Endothelial cell of umbilical vein (primary cell): ENCODE measurements around the gene FGF10. TPM values are rescaled to one million over a fixed set of nuclear protein-coding genes. Genes with fewer than 3 reads are reported as not detected.

Experiments used
- BruUV-seq: library from RNA; stranded (reverse); fragments of 400-500 nt; replicated peaks from 2 replicates; lab custom pipeline; 2021; lab: Mats Ljungman, UMichigan
- CTCF ChIA-PET: fragments of 300-600, 350-600 bp; sonication (Branson Sonifier 250); formaldehyde crosslinking; loops from one replicate; lab custom pipeline; 2021; ENCODE audit warnings: antibody characterized with exemption, inconsistent platforms; lab: Charles Lee
- POLR2A ChIA-PET: fragments of 300-600, 350-600 bp; sonication (Branson Sonifier 250); formaldehyde crosslinking; loops from one replicate; lab custom pipeline; 2021; ENCODE audit warnings: antibody characterized with exemption, inconsistent platforms; lab: Charles Lee
- DNase-seq: peaks from one replicate; pipeline ENCODE4 v3.0.0-alpha.2; 2011; ENCODE audit warnings: low read depth, low spot score
- FAIRE-seq: peaks from 2 replicates; lab custom pipeline; 2011; peaks lifted over from hg19 to GRCh38; lab: Jason Lieb, UNC
- H2AFZ ChIP-seq: 2 replicates; pipeline ENCODE4 v1.6.0; 2012; ENCODE audit warnings: low read depth, low read length, control low read depth, inconsistent platforms
- H3K27ac ChIP-seq: 2 replicates; pipeline ENCODE4 v1.5.1; 2011; ENCODE audit warnings: low read depth, mild to moderate bottlenecking, control low read depth, low read length, moderate library complexity; ENCODE audit not compliant: insufficient read depth
- H3K27me3 ChIP-seq, 2 experiments: 2 replicates each; pipeline versions ENCODE4 v1.6.0 to v1.6.1; 2011; ENCODE audit warnings: low read length in 2 of 2, mixed read lengths in 1 of 2; ENCODE audit not compliant: control insufficient read depth in 2 of 2, insufficient read depth in 2 of 2
- H3K36me3 ChIP-seq, 2 experiments: 2 replicates in 1 of 2; 3 replicates in 1 of 2; pipeline ENCODE4 v1.5.1; 2011; ENCODE audit warnings: low read length in 2 of 2, mild to moderate bottlenecking in 1 of 2, moderate library complexity in 1 of 2; ENCODE audit not compliant: control insufficient read depth in 2 of 2, insufficient read depth in 2 of 2; ENCODE audit errors: extremely low read depth in 1 of 2
- H3K4me1 ChIP-seq: 3 replicates; pipeline ENCODE4 v1.5.1; 2011; ENCODE audit warnings: mild to moderate bottlenecking, low read length; ENCODE audit not compliant: control insufficient read depth, insufficient read depth; ENCODE audit errors: extremely low read depth
- H3K4me2 ChIP-seq: 2 replicates; pipeline ENCODE4 v1.6.1; 2011; ENCODE audit warnings: low read length, control low read depth, mixed read lengths; ENCODE audit not compliant: insufficient read depth
- H3K4me3 ChIP-seq, 3 experiments: fragments of 200-600 bp in 1 of 3; sonication (generic), shearing (Covaris generic) in 1 of 3; replicated peaks in 1 of 3; 2 replicates each; pipeline ENCODE4 v1.5.1; 2011 to 2016; ENCODE audit warnings: control low read depth in 3 of 3, low read length in 3 of 3, mild to moderate bottlenecking in 2 of 3, inconsistent platforms in 1 of 3, low read depth in 1 of 3, moderate library complexity in 1 of 3; ENCODE audit not compliant: insufficient read depth in 1 of 3
- H3K79me2 ChIP-seq: 2 replicates; pipeline ENCODE4 v1.6.0; 2012; ENCODE audit warnings: low read length, inconsistent platforms; ENCODE audit not compliant: control insufficient read depth, insufficient read depth
- H3K9ac ChIP-seq: replicated peaks from 2 replicates; pipeline ENCODE3; 2011; ENCODE audit warnings: low read length, control low read depth; ENCODE audit not compliant: insufficient read depth; ENCODE audit errors: extremely low read depth
- H3K9me1 ChIP-seq: replicated peaks from 3 replicates; pipeline ENCODE4 v1.6.0; 2011; ENCODE audit warnings: mild to moderate bottlenecking, low read length; ENCODE audit not compliant: control insufficient read depth, insufficient read depth; ENCODE audit errors: extremely low read depth
- H3K9me3 ChIP-seq: replicated peaks from 2 replicates; pipeline ENCODE4 v1.5.1; 2012; ENCODE audit warnings: low read length, inconsistent platforms; ENCODE audit not compliant: control insufficient read depth, insufficient read depth
- H4K20me1 ChIP-seq: replicated peaks from 2 replicates; pipeline ENCODE3; 2011; ENCODE audit warnings: mild to moderate bottlenecking, low read length; ENCODE audit not compliant: control insufficient read depth, insufficient read depth; ENCODE audit errors: extremely low read depth
- CTCF ChIP-seq, 2 donors: IDR thresholded peaks; 1 replicate in 1 of 2; 2 replicates in 1 of 2; pipeline ENCODE4 v1.5.1; 2011; ENCODE audit warnings: low read length in 2 of 2, mild to moderate bottlenecking in 2 of 2, moderate library complexity in 2 of 2, control low read depth in 1 of 2, inconsistent platforms in 1 of 2, low read depth in 1 of 2; ENCODE audit not compliant: insufficient read depth in 1 of 2; ENCODE audit errors: extremely low read depth in 1 of 2
- EZH2 ChIP-seq: IDR thresholded peaks from 2 replicates; pipeline ENCODE4 v1.6.1; 2012; ENCODE audit warnings: borderline replicate concordance, low read depth, mild to moderate bottlenecking, moderate library complexity, low read length, inconsistent platforms; ENCODE audit not compliant: severe bottlenecking
- FOS ChIP-seq: IDR thresholded peaks from 2 replicates; pipeline ENCODE4 v1.6.1; 2011; ENCODE audit warnings: mild to moderate bottlenecking, low read length, moderate library complexity, borderline replicate concordance; ENCODE audit not compliant: insufficient read depth
- GATA2 ChIP-seq: IDR thresholded peaks from 2 replicates; pipeline ENCODE4 v1.7.0; 2011; ENCODE audit warnings: low read depth, mild to moderate bottlenecking, moderate library complexity, mixed read lengths, low read length; ENCODE audit not compliant: insufficient read length, insufficient read depth
- JUN ChIP-seq: IDR thresholded peaks from 2 replicates; pipeline ENCODE4 v1.6.1; 2011; ENCODE audit warnings: borderline replicate concordance, low read depth; ENCODE audit not compliant: insufficient read length, insufficient read depth
- MAX ChIP-seq: IDR thresholded peaks from 2 replicates; pipeline ENCODE4 v1.6.1; 2011; ENCODE audit not compliant: insufficient read depth, insufficient read length
- MYC ChIP-seq: IDR thresholded peaks from one replicate; pipeline ENCODE4 v1.6.1; 2011; ENCODE audit warnings: mild to moderate bottlenecking, low read depth, low read length
- POLR2A ChIP-seq: IDR thresholded peaks from 2 replicates; pipeline ENCODE4 v1.6.1; 2012; ENCODE audit warnings: low read depth, mild to moderate bottlenecking, control low read depth, low read length
- POLR2AphosphoS5 ChIP-seq: IDR thresholded peaks from 2 replicates; pipeline ENCODE4 v1.6.1; 2012; ENCODE audit warnings: low read depth, mild to moderate bottlenecking, control low read depth, low read length, moderate library complexity; ENCODE audit not compliant: insufficient read depth
- dilution Hi-C: fragments of 300-500 bp; cut with MboI; formaldehyde crosslinking; loops from one replicate; pipeline ENCODE4 v1.15.0; 2019; ENCODE audit warnings: low sequenced_read_pairs; ENCODE audit not compliant: extremely low pct_ligation_motif_present
- intact Hi-C: fragments of 100-400 bp; cut with micrococcal nuclease; formaldehyde crosslinking; loops from one replicate; pipeline ENCODE4 v1.10.0; 2022
- polyA plus RNA-seq, 4 experiments: library from polyadenylated mRNA; depleted of rRNA in 3 of 4; stranded (reverse) in 3 of 4; unstranded in 1 of 4; fragments of >200 nt; gene quantifications; 2 replicates each; pipeline versions ENCODE4 v1.2.1 to v1.2.3, GENCODE V29; 2011 to 2012; ENCODE audit warnings: missing spikeins in 1 of 4
- total RNA-seq: library from RNA; stranded (reverse); gene quantifications from 2 replicates; pipeline ENCODE4 v1.2.3, GENCODE V29; 2021

Gene FGF10
- total and polyA plus RNA-seq, 2 donors (not counting 3 experiments of a cell fraction or from before 2014, with no cell fraction given), result not detected

- no TSS peak for BruUV-seq
- CTCF ChIA-PET, result no interaction called here
- H3K9me1 ChIP-seq, result no peaks in the 10 kb centered on the region
- H4K20me1 ChIP-seq, result no peaks in the 10 kb centered on the region
- no peaks in the 10 kb centered on the region for H3K4me1 ChIP-seq
- FAIRE-seq (no peak), DNase-seq (no peak)
- no peaks in the 10 kb centered on the region for H3K27me3 ChIP-seq
- no peak overlapping the region for H3K27ac ChIP-seq
- H3K79me2 ChIP-seq, result no peaks in the 10 kb centered on the region
- dilution Hi-C loops (no loop called here), intact Hi-C loops (no loop called here)
- no peaks in the 10 kb centered on the region for H3K36me3 ChIP-seq
- no peaks in the 10 kb centered on the region for H3K9me3 ChIP-seq
- no peak overlapping the region for H3K9ac ChIP-seq
- TF ChIP-seq MYC (no peak), CTCF (IDR thresholded peaks at IDR 0.05; ENCODE audit: extremely low read depth in 1 of 2, insufficient read depth in 1 of 2, low read depth in 1 of 2, low read length in 2 of 2) (no peak), GATA2 (no peak), POLR2A (no peak), FOS (no peak), POLR2AphosphoS5 (no peak), JUN (no peak), EZH2 (no peak), MAX (no peak)
- H3K4me2 ChIP-seq, result no peak overlapping the region
- H2AFZ ChIP-seq, result no peak overlapping the region
- no peak overlapping the region for H3K4me3 ChIP-seq
- POLR2A ChIA-PET, result no interaction called here
These were observed 12.9 kb upstream of the FGF10 start for GRCh38 chr5:44402084-44402483.
